ENCODE data around the gene HRK. TPM values are rescaled to one million over a fixed set of nuclear protein-coding genes. Genes with fewer than 3 reads are reported as not detected.

HRK gene
- total and polyA plus RNA-seq, 10 of the 15 experiments (the other 5 are each of a cell fraction or from before 2014, with no cell fraction given) = not detected

DNA sequence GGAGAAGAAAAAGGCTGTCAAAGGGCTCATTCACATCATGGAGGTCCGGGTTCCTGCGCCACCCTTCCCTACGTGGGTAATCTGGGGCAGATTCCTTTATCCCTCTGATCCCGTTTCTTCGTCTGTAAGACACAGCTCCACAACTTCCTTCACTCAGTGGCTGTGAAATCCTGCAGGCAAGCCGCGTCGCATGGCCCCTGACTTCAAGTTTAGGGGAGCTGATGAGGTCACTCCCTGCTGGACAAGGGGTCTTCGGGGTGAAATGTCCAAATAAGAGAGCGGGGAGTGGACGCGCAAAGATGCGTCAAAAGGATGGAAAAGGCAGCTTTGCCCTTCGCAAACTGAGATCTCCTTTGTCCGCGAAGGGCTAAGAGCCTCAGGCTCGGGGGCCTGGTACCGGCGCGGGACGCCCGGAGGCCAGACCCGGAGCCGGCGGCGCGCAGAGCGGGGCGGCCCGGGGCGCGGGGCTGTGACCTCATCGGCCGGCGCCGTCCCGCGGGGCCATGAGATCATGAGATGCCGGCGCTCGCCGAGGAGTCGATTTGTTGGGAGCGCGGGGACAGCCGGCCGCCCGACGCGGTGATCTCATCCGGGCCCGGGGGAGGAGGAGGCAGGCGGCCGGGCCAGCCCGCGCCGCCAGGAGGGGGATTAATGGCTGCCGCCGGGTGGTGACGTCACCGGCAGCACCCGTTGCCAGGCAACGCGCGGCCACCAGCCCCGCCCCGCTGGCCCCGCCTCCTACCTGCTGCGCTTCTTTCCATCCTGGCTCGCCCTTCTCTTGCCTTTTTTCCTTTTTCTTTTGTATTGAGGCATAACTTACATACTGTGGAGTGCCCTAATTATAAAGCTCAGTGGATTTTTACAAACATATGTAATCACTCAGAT, 62.1 kb downstream of the HRK start (continued):
- TF ChIP-seq, protein P1, sequence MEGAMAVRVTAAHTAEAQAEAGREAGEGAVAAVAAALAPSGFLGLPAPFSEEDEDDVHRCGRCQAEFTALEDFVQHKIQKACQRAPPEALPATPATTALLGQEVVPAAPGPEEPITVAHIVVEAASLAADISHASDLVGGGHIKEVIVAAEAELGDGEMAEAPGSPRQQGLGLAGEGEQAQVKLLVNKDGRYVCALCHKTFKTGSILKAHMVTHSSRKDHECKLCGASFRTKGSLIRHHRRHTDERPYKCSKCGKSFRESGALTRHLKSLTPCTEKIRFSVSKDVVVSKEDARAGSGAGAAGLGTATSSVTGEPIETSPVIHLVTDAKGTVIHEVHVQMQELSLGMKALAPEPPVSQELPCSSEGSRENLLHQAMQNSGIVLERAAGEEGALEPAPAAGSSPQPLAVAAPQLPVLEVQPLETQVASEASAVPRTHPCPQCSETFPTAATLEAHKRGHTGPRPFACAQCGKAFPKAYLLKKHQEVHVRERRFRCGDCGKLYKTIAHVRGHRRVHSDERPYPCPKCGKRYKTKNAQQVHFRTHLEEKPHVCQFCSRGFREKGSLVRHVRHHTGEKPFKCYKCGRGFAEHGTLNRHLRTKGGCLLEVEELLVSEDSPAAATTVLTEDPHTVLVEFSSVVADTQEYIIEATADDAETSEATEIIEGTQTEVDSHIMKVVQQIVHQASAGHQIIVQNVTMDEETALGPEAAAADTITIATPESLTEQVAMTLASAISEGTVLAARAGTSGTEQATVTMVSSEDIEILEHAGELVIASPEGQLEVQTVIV (IDR thresholded peaks at IDR 0.05; ENCODE audit: borderline replicate concordance, partially characterized antibody) = no peak
- TF ChIP-seq HCFC1 (IDR thresholded peaks at IDR 0.05; ENCODE audit: low read length) (peak; percentile 65), IKZF1 (conservative IDR thresholded peaks at IDR 0.05) (peak; percentile 86), ETV6 (conservative IDR thresholded peaks at IDR 0.05 in 1 of 2, IDR thresholded peaks at IDR 0.05 in 1 of 2; ENCODE audit: borderline replicate concordance in 1 of 2, low read depth in 1 of 2) (no peak), ESRRA (IDR thresholded peaks at IDR 0.05; ENCODE audit: low read length) (no peak), RCOR1 (conservative IDR thresholded peaks at IDR 0.05; ENCODE audit: low read depth, low read length) (no peak), EED (IDR thresholded peaks at IDR 0.05; ENCODE audit: low read depth) (no peak), SUZ12 (IDR thresholded peaks at IDR 0.05; ENCODE audit: unreplicated experiment) (no peak), YY1 (IDR thresholded peaks at IDR 0.05; ENCODE audit: low read depth, low read length) (peak; percentile 98), ZNF24 (IDR thresholded peaks at IDR 0.05) (peak; percentile 20; the same call in 1 of the 2 replicates), DPF2 (IDR thresholded peaks at IDR 0.05) (peak; percentile 88), POLR2AphosphoS2 (IDR thresholded peaks at IDR 0.05; ENCODE audit: low read depth, low read length) (no peak), RELA (IDR thresholded peaks at IDR 0.05; ENCODE audit: borderline replicate concordance, partially characterized antibody) (peak; percentile 64), ZNF217 (IDR thresholded peaks at IDR 0.05) (peak; percentile 56; the same call in 1 of the 2 replicates), GATAD2B (conservative IDR thresholded peaks at IDR 0.05; ENCODE audit: low read depth) (peak; percentile 83)
- TF ChIP-seq, protein P2, sequence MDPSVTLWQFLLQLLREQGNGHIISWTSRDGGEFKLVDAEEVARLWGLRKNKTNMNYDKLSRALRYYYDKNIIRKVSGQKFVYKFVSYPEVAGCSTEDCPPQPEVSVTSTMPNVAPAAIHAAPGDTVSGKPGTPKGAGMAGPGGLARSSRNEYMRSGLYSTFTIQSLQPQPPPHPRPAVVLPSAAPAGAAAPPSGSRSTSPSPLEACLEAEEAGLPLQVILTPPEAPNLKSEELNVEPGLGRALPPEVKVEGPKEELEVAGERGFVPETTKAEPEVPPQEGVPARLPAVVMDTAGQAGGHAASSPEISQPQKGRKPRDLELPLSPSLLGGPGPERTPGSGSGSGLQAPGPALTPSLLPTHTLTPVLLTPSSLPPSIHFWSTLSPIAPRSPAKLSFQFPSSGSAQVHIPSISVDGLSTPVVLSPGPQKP (IDR thresholded peaks at IDR 0.05; ENCODE audit: low read depth, low read length) = no peak
- TF ChIP-seq, protein P3, sequence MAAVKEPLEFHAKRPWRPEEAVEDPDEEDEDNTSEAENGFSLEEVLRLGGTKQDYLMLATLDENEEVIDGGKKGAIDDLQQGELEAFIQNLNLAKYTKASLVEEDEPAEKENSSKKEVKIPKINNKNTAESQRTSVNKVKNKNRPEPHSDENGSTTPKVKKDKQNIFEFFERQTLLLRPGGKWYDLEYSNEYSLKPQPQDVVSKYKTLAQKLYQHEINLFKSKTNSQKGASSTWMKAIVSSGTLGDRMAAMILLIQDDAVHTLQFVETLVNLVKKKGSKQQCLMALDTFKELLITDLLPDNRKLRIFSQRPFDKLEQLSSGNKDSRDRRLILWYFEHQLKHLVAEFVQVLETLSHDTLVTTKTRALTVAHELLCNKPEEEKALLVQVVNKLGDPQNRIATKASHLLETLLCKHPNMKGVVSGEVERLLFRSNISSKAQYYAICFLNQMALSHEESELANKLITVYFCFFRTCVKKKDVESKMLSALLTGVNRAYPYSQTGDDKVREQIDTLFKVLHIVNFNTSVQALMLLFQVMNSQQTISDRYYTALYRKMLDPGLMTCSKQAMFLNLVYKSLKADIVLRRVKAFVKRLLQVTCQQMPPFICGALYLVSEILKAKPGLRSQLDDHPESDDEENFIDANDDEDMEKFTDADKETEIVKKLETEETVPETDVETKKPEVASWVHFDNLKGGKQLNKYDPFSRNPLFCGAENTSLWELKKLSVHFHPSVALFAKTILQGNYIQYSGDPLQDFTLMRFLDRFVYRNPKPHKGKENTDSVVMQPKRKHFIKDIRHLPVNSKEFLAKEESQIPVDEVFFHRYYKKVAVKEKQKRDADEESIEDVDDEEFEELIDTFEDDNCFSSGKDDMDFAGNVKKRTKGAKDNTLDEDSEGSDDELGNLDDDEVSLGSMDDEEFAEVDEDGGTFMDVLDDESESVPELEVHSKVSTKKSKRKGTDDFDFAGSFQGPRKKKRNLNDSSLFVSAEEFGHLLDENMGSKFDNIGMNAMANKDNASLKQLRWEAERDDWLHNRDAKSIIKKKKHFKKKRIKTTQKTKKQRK (IDR thresholded peaks at IDR 0.05; ENCODE audit: low read depth, low read length) = no peak
- TF ChIP-seq, protein P4, sequence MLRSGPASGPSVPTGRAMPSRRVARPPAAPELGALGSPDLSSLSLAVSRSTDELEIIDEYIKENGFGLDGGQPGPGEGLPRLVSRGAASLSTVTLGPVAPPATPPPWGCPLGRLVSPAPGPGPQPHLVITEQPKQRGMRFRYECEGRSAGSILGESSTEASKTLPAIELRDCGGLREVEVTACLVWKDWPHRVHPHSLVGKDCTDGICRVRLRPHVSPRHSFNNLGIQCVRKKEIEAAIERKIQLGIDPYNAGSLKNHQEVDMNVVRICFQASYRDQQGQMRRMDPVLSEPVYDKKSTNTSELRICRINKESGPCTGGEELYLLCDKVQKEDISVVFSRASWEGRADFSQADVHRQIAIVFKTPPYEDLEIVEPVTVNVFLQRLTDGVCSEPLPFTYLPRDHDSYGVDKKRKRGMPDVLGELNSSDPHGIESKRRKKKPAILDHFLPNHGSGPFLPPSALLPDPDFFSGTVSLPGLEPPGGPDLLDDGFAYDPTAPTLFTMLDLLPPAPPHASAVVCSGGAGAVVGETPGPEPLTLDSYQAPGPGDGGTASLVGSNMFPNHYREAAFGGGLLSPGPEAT (IDR thresholded peaks at IDR 0.05; ENCODE audit: low read depth) = no peak

Measured in GM12878 (cell line).